GM21390 (cell line): ENCODE measurements around the gene NR2F1-AS1.

Source experiments
- ATAC-seq: cut with Tn5 transposase; IDR thresholded peaks from one replicate; pipeline ENCODE4 v1.9.1; 2021; ENCODE audit not compliant: unreplicated experiment

Gene NR2F1-AS1

GRCh38 chr5:93436083-93436482 is 144.9 kb downstream of the NR2F1-AS1 start:
- no peak for ATAC-seq

DNA sequence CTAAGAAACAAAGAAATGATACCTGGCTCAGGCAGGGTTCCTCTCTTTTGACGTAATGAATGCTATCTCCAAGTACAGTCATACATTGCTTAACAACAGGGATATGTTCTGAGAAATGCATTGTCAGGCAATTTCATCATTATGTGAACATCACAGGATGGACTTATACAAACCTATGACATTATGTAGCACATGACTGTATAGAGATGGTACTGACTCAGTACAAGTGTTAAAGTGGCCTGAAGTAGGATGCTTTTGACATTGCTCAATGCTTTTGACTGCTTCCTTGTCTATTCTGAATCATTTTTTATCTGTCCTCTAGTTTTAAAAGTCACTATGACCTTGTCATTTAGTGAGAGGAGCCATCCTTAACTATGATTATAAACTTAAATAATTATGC is 147.6 kb downstream of the NR2F1-AS1 start:
- ATAC-seq, result no peak

DNA sequence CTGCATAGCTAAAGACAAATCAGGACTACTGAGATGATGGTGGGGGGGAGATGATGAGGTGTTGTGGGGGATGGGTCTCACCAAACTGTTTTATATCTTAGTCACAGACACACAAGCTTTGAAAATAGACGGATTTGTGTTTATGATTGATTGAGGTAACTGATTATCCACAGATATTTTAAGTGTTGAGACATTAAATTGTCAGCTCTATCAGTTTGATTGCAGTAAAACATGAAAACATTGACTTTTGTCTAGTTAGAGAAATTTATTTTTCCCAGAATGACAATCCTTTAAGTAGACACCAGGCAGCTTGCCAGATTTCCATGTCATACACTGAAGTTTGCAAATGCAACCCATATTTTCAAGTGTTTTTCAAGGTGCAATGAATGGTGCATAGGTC is 149.8 kb downstream of the NR2F1-AS1 start:
- no peak for ATAC-seq

- ATAC-seq, result no peak
Measured at GRCh38 chr5:93430673-93431199, 150.3 kb downstream of the NR2F1-AS1 start.

GRCh38 chr5:93430118-93430517 is 150.9 kb downstream of the NR2F1-AS1 start:
- ATAC-seq, result no peak

GRCh38 chr5:93428868-93429267 is 152.2 kb downstream of the NR2F1-AS1 start:
- ATAC-seq, result no peak

GRCh38 chr5:93427316-93427715 is 153.7 kb downstream of the NR2F1-AS1 start:
- no peak for ATAC-seq

DNA sequence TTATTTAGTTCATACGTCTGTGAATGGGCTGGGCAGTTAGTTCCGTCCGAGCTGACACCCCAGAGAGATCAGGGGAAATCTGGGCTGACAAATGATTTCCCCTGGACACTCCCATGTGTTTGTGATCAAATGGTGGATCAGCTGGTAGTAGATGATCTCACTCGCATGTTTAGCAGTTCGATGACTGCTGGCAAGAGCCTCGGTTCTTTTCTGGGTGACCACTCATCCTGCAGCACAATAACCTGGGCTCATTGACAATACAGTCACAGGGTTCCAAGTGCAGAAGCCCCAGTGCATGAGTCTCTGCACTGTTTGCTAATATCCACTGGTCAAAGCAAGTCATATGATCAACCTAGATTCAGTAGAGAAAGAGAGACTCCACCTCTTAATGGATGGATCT is 155.9 kb downstream of the NR2F1-AS1 start:
- no peak for ATAC-seq

GRCh38 chr5:93423300-93423699 is 157.7 kb downstream of the NR2F1-AS1 start:
- ATAC-seq, result no peak

GRCh38 chr5:93422652-93423280 is 158.3 kb downstream of the NR2F1-AS1 start:
- ATAC-seq, result no peak

DNA sequence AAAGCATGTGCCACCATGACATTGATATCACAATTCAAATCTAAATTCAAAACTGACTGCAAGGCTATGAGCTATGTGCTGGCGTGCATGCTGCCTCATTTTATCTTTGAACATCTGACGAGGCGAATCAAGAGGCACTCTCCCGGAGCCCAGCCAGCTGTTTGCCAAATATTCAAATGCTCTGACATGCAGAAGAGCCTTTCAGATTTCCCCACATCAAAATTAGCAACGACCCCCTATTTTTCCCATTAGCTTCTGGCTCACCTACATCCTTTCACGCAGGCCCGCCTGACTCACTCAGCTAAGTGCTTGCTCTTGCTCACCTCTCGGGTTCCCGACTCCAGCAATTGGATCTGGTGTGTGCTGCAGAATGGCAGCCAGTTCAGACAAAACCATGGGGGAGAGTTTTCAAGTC is 159.0 kb downstream of the NR2F1-AS1 start:
- no peak for ATAC-seq

DNA sequence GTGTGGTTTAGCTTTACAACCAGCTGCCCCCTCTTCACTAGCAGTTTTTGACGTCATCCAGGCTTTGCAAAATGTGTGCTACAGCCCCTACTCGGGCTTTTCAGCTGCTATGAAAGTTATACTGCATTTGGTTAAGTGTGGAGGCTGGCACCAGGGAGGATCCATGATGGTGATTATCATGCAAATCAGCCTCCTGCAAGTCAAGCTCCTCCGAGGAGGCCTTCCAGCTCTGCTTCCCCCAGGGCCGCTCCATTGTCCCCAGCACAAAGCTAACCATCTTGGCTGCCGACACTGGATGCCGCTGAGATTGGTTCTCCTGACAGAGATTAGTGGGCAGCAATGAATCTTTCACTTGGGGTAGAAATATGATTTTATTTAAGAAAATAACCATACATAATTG is 159.6 kb downstream of the NR2F1-AS1 start:
- ATAC-seq, result no peak

GRCh38 chr5:93417490-93417889 is 163.5 kb downstream of the NR2F1-AS1 start:
- ATAC-seq, result no peak

- ATAC-seq, result no peak
Measured at GRCh38 chr5:93415819-93416218, 165.2 kb downstream of the NR2F1-AS1 start.

GRCh38 chr5:93411716-93412115 is 169.3 kb downstream of the NR2F1-AS1 start:
- ATAC-seq, result no peak

DNA sequence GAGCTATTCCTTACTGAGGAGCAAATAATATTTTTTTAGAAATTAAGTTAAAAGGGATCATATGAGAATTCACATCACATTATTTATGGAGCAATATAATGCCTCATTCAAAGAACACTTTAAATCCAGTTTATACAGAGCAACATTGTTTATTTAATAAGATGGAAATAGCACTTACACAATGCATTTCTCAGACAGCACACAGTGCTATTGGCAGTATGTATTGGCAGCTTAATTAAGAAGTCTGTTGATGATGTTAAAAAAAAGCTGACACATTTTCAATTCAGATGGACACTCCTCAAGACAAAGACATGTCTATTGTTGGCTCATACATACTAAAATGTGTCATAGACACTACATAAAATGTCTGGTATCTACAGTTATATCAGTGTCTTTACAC is 171.3 kb downstream of the NR2F1-AS1 start:
- no peak for ATAC-seq

DNA sequence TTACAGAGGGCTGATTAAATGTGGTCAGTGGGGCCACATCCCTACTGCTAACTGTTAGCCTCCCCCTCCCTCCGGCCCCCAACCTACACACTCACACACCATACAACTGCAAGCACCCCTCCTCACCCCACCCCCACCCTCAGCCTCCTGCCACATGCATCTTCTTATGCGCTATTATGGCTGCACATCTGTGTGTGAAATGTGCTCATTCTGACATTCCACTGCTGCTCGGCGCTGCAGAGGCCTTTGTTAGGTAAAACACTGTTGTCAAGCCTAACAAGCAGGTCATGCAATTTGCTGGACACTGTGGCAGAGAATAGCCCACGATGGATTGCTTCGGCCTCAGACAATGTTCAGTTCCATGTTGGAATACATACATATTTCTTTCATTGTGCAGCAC is 173.6 kb downstream of the NR2F1-AS1 start:
- ATAC-seq, result no peak

GRCh38 chr5:93406971-93407401 is 174.0 kb downstream of the NR2F1-AS1 start:
- ATAC-seq, result no peak

DNA sequence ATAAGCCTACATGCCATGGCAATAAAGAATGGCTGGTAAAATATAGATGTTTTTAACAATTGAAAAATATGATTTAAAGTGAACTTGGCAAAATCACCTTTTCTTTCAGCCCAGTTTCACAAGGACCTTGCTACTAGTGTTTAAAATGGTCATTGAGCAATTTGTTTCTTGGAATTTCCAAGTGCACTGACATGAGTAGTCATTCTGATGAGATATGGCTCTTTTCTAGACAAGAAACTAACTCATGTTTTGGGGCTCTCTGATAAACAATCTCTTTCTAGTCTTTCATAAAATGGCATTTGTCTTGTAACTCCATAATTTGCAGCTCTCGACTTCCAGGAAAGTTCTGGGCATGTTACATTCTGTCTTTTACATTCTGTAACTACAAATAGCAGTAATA is 176.8 kb downstream of the NR2F1-AS1 start:
- no peak for ATAC-seq

DNA sequence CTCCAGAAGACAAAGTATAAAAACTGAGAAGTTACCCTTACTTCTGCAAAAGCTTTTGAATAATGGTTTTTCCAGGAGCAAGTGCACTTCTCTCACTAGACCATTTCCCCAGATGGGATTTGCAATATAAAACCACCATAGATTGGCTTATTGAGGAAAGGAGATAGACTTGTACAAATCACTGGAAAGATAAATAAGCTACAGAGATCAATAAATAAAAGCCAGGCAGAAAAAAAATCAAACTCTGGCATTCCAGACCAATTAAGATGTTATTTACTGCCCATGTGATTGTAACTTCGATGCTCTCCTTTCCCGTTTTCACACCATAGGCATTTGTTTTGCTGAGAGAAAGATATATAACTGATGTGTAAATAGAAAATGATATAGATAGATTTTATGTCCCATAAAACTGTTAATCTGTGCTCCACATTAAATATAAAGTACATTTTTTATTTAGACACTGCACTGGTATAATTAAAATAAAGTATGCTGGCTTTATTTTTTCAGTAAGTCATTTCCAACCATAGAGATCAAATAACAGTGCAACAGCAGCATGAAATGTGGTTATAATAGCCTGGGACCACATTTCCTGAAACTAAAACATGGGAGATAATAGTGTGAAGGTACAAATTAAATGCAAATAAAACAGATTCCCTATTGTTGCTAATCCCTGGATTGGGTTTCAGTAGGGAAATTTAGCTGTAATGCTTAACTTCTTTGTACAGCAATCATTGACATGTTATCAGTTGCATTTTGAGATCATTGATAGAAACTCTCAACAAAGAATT is 177.7 kb downstream of the NR2F1-AS1 start:
- no peak for ATAC-seq

GRCh38 chr5:93402451-93402850 is 178.6 kb downstream of the NR2F1-AS1 start:
- no peak for ATAC-seq

DNA sequence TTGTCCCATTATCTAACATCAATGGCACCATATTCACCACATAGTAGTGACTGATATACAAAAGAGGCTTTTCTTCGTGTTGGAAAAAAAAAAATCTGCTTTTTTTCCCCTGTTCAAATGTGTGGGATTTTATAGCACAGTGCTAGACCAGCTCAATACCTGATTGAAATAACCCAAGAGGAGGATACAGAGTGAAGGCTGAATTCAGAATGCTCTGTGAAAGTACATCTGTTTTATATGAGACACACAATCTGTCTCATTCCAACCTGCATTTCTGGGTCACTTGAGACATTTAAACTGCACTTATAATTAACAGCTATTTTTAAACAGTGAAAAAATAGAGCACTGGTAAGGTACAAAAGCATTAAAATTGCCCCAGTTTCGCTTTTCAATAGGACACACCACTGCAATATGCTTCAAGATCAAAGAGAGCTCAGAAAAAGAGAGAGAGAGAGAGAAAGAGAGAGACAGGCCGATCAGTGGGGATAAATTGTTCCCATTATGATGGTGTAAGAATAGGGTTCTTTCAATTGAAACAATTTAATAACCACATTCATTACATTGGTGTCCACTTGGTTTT is 179.3 kb downstream of the NR2F1-AS1 start:
- no peak for ATAC-seq
